ENCODE data around the gene SIM1. TPM values are rescaled to one million over a fixed set of nuclear protein-coding genes. Genes with fewer than 3 reads are reported as not detected.

The SIM1 gene
- total RNA-seq, 4 donors from 2014 or later = not detected

- no peak for DNase-seq
- H3K4me3 ChIP-seq = no peak overlapping the region
- H3K27ac ChIP-seq = no peak overlapping the region
- 20 to 52% methylated on average over 1 to 23 of the region's 34 CpGs for WGBS, 2 donors (ENCODE audit: low coverage in 1 of 2)
- in situ Hi-C loops (cut with MboI; ENCODE audit: low pct_ligation_motif_present in 1 of 4, low pct_unique_long_range_greater_than_20kb in 1 of 4, low sequenced_read_pairs in 3 of 4) = no loop called here
- no peaks in the 10 kb centered on the region for H3K36me3 ChIP-seq
- intact Hi-C loops (cut with DNase I; ENCODE audit: low total_unique reads) = no loop called here
- TF ChIP-seq POLR2AphosphoS5 (IDR thresholded peaks at IDR 0.05) (no peak), CTCF (IDR thresholded peaks at IDR 0.05) (no peak)
- H3K9me3 ChIP-seq = no peaks in the 10 kb centered on the region
- H3K27me3 ChIP-seq = peaks cover 100% of the 10 kb centered on the region
- peaks cover 0 to 24% (median 4%) of the 10 kb centered on the region in 4 donors for H3K4me1 ChIP-seq
Observed at GRCh38 chr6:100457311-100457990, 7.3 kb downstream of the SIM1 start.

- no peaks in the 10 kb centered on the region for H3K36me3 ChIP-seq
- no peak for DNase-seq
- in situ Hi-C loops (cut with MboI; ENCODE audit: low pct_ligation_motif_present in 1 of 4, low pct_unique_long_range_greater_than_20kb in 1 of 4, low sequenced_read_pairs in 3 of 4) = no loop called here
- TF ChIP-seq POLR2A (IDR thresholded peaks at IDR 0.05) (no peak), POLR2AphosphoS5 (IDR thresholded peaks at IDR 0.05) (no peak), EP300 (IDR thresholded peaks at IDR 0.05; ENCODE audit: low read depth) (no peak), CTCF (IDR thresholded peaks at IDR 0.05) (no peak)
- peaks cover 100% of the 10 kb centered on the region for H3K27me3 ChIP-seq
- intact Hi-C loops (cut with DNase I; ENCODE audit: low total_unique reads) = no loop called here
- 36 to 44% methylated on average over 8 of the region's 8 CpGs for WGBS, 2 donors (ENCODE audit: low coverage in 1 of 2)
- no peaks in the 10 kb centered on the region for H3K9me3 ChIP-seq
- no peak overlapping the region for H3K27ac ChIP-seq
- no peak overlapping the region for H3K4me3 ChIP-seq
- H3K4me1 ChIP-seq = peaks cover 0 to 24% (median 4%) of the 10 kb centered on the region in 4 donors
Observed at GRCh38 chr6:100456908-100457235, 7.8 kb downstream of the SIM1 start.

- H3K27ac ChIP-seq = no peak overlapping the region
- WGBS, 2 donors (ENCODE audit: low coverage in 1 of 2) = 22 to 27% methylated on average over 10 to 24 of the region's 24 CpGs
- intact Hi-C loops (cut with DNase I; ENCODE audit: low total_unique reads) = no loop called here
- in situ Hi-C loops (cut with MboI; ENCODE audit: low pct_ligation_motif_present in 1 of 4, low pct_unique_long_range_greater_than_20kb in 1 of 4, low sequenced_read_pairs in 3 of 4) = no loop called here
- peaks cover 100% of the 10 kb centered on the region for H3K27me3 ChIP-seq
- DNase-seq = no peak
- H3K4me1 ChIP-seq = peaks cover 0 to 22% (median 4%) of the 10 kb centered on the region in 4 donors
- H3K9me3 ChIP-seq = no peaks in the 10 kb centered on the region
- H3K36me3 ChIP-seq = no peaks in the 10 kb centered on the region
- TF ChIP-seq POLR2AphosphoS5 (IDR thresholded peaks at IDR 0.05) = peak in 1 of 3 donors; percentile 23
- no peak for TF ChIP-seq CTCF (IDR thresholded peaks at IDR 0.05)
- H3K4me3 ChIP-seq = peak overlapping the region in 1 of 4 donors; percentile 34
Observed at GRCh38 chr6:100456141-100456907, 8.4 kb downstream of the SIM1 start.

- intact Hi-C loops (cut with DNase I; ENCODE audit: low total_unique reads) = no loop called here
- peak; percentile 28 for DNase-seq
- in situ Hi-C loops (cut with MboI; ENCODE audit: low pct_ligation_motif_present in 1 of 4, low pct_unique_long_range_greater_than_20kb in 1 of 4, low sequenced_read_pairs in 3 of 4) = no loop called here
- Histone ChIP-seq H3K27me3 (peaks cover 99% of the 10 kb centered on the region), H3K27ac (no peak overlapping the region), H3K4me3 (peak overlapping the region in 1 of 4 donors; percentile 34), H3K9me3 (no peaks in the 10 kb centered on the region), H3K4me1 (peaks cover 0 to 20% (median 4%) of the 10 kb centered on the region in 4 donors), H3K36me3 (no peaks in the 10 kb centered on the region)
- TF ChIP-seq POLR2A (IDR thresholded peaks at IDR 0.05) (no peak), EP300 (IDR thresholded peaks at IDR 0.05; ENCODE audit: low read depth) (no peak), CTCF (IDR thresholded peaks at IDR 0.05) (no peak), POLR2AphosphoS5 (IDR thresholded peaks at IDR 0.05) (no peak)
- 8 to 15% methylated on average over 7 to 53 of the region's 54 CpGs for WGBS, 2 donors (ENCODE audit: low coverage in 1 of 2)
Observed at GRCh38 chr6:100455230-100456124, 9.2 kb downstream of the SIM1 start.

Measured in transverse colon (tissue), 4 donors.